ENCODE measurements around the gene RTN4. TPM values are rescaled to one million over a fixed set of nuclear protein-coding genes. Genes with fewer than 3 reads are reported as not detected.

Gene RTN4
- total RNA-seq, 2 donors from 2014 or later = 112 to 215 TPM

- DNase-seq (no peak), ATAC-seq (no peak)
- Histone ChIP-seq H3K27ac (no peak overlapping the region), H3K4me1 (peaks cover 14% of the 10 kb centered on the region), H3K27me3 (no peaks in the 10 kb centered on the region), H3K9me3 (no peaks in the 10 kb centered on the region), H3K36me3 (replicated peaks in 1 of 2; ENCODE audit: insufficient read depth in 1 of 2, low read depth in 2 of 2) (no peaks in the 10 kb centered on the region), H3K4me3 (no peak overlapping the region)
- no peak for TF ChIP-seq CTCF (IDR thresholded peaks at IDR 0.05)
- TF ChIP-seq POLR2A (IDR thresholded peaks at IDR 0.05) = no peak
- WGBS, 2 donors = 80 to 100% methylated on average over 1 of the region's 1 CpG
- intact Hi-C loops (cut with DNase I) = no loop called here
Measured at GRCh38 chr2:54944724-54945326, 105.4 kb downstream of the RTN4 start.

- no peak for ATAC-seq
- H3K4me3 ChIP-seq = no peak overlapping the region
- peaks cover 14% of the 10 kb centered on the region for H3K4me1 ChIP-seq
- DNase-seq = no peak
- 64 to 88% methylated on average over 4 to 5 of the region's 5 CpGs for WGBS, 2 donors
- peaks cover 0 to 4% (median 0%) of the 10 kb centered on the region in 3 donors for H3K9me3 ChIP-seq
- H3K27me3 ChIP-seq = no peaks in the 10 kb centered on the region
- no peaks in the 10 kb centered on the region for H3K36me3 ChIP-seq (replicated peaks in 1 of 2; ENCODE audit: insufficient read depth in 1 of 2, low read depth in 2 of 2)
- H3K27ac ChIP-seq = no peak overlapping the region
- TF ChIP-seq CTCF (IDR thresholded peaks at IDR 0.05) = no peak
- no peak for TF ChIP-seq POLR2A (IDR thresholded peaks at IDR 0.05)
- intact Hi-C loops (cut with DNase I) = no loop called here
Measured at GRCh38 chr2:54942373-54942772, 107.9 kb downstream of the RTN4 start.

- Histone ChIP-seq H3K27me3 (no peaks in the 10 kb centered on the region), H3K36me3 (replicated peaks in 1 of 2; ENCODE audit: insufficient read depth in 1 of 2, low read depth in 2 of 2) (no peaks in the 10 kb centered on the region), H3K4me3 (no peak overlapping the region), H3K27ac (no peak overlapping the region), H3K4me1 (peaks cover 12% of the 10 kb centered on the region), H3K9me3 (peaks cover 0 to 4% (median 0%) of the 10 kb centered on the region in 3 donors)
- intact Hi-C loops (cut with DNase I) = no loop called here
- DNase-seq (no peak), ATAC-seq (no peak)
- WGBS, 2 donors = 82 to 86% methylated on average over 15 of the region's 15 CpGs
- TF ChIP-seq CTCF (IDR thresholded peaks at IDR 0.05) (no peak), POLR2A (IDR thresholded peaks at IDR 0.05) (no peak)
Measured at GRCh38 chr2:54941248-54941984, 108.8 kb downstream of the RTN4 start.

GRCh38 chr2:54940723-54941122 lies 109.5 kb downstream of the RTN4 start:
- H3K4me3 ChIP-seq = no peak overlapping the region
- H3K27me3 ChIP-seq = no peaks in the 10 kb centered on the region
- H3K4me1 ChIP-seq = peaks cover 5% of the 10 kb centered on the region
- ATAC-seq = no peak
- peaks cover 0 to 4% (median 0%) of the 10 kb centered on the region in 3 donors for H3K9me3 ChIP-seq
- H3K36me3 ChIP-seq (replicated peaks in 1 of 2; ENCODE audit: insufficient read depth in 1 of 2, low read depth in 2 of 2) = no peaks in the 10 kb centered on the region
- WGBS, 2 donors = 60 to 74% methylated on average over 3 of the region's 3 CpGs
- TF ChIP-seq CTCF (IDR thresholded peaks at IDR 0.05) (no peak), POLR2A (IDR thresholded peaks at IDR 0.05) (no peak)
- intact Hi-C loops (cut with DNase I) = no loop called here
- DNase-seq = no peak
- no peak overlapping the region for H3K27ac ChIP-seq

Measured in body of pancreas (tissue), 4 donors.